ENCODE results near the gene VEGFA. TPM values are rescaled to one million over a fixed set of nuclear protein-coding genes. Genes with fewer than 3 reads are reported as not detected.

VEGFA gene
- polyA plus RNA-seq, 1 donor from 2014 or later = 7.3 TPM

- no peaks in the 10 kb centered on the region for H3K79me2 ChIP-seq (replicated peaks; ENCODE audit: insufficient read depth, low read length)
- no peaks in the 10 kb centered on the region for H3K9me3 ChIP-seq (ENCODE audit: low read length)
- H2AFZ ChIP-seq (ENCODE audit: low read depth, low read length) = no peak overlapping the region
- no peaks in the 10 kb centered on the region for H3K9me2 ChIP-seq (ENCODE audit: insufficient read depth, low read length)
- no peaks in the 10 kb centered on the region for H3K27me3 ChIP-seq (ENCODE audit: insufficient read depth, low read depth, low read length)
- no peak overlapping the region for H3K4me3 ChIP-seq (ENCODE audit: low read length)
- H3F3A ChIP-seq (ENCODE audit: insufficient read depth, low read length, poor library complexity, severe bottlenecking) = no peaks in the 10 kb centered on the region
- H4K20me1 ChIP-seq (ENCODE audit: insufficient read depth) = no peaks in the 10 kb centered on the region
- H3K4me2 ChIP-seq (ENCODE audit: low read length) = no peak overlapping the region
- H3K9ac ChIP-seq (ENCODE audit: low read length) = no peak overlapping the region
- no peak overlapping the region for H3K27ac ChIP-seq (ENCODE audit: low read length)
- no peak for TF ChIP-seq EZH2 (IDR thresholded peaks at IDR 0.05; ENCODE audit: borderline replicate concordance, insufficient read depth, low read length, poor library complexity, severe bottlenecking)
- TF ChIP-seq RAD21 (conservative IDR thresholded peaks at IDR 0.05) = no peak
- no peak for TF ChIP-seq TAF1 (IDR thresholded peaks at IDR 0.05; ENCODE audit: low read depth)
- TF ChIP-seq CTCF (IDR thresholded peaks at IDR 0.05; ENCODE audit: poor library complexity, severe bottlenecking) = no peak
- H3K36me3 ChIP-seq (ENCODE audit: insufficient read depth, low read length) = no peaks in the 10 kb centered on the region
Measured at GRCh38 chr6:43791745-43792422, 21.9 kb downstream of the VEGFA start.

- H3K9me2 ChIP-seq (ENCODE audit: insufficient read depth, low read length) = no peaks in the 10 kb centered on the region
- no peak overlapping the region for H2AFZ ChIP-seq (ENCODE audit: low read depth, low read length)
- H3K4me2 ChIP-seq (ENCODE audit: low read length) = no peak overlapping the region
- H3K9me3 ChIP-seq (ENCODE audit: low read length) = no peaks in the 10 kb centered on the region
- no peak overlapping the region for H3K4me3 ChIP-seq (ENCODE audit: low read length)
- H3K27me3 ChIP-seq (ENCODE audit: insufficient read depth, low read depth, low read length) = no peaks in the 10 kb centered on the region
- H3F3A ChIP-seq (ENCODE audit: insufficient read depth, low read length, poor library complexity, severe bottlenecking) = no peaks in the 10 kb centered on the region
- no peaks in the 10 kb centered on the region for H3K79me2 ChIP-seq (replicated peaks; ENCODE audit: insufficient read depth, low read length)
- no peaks in the 10 kb centered on the region for H4K20me1 ChIP-seq (ENCODE audit: insufficient read depth)
- no peak overlapping the region for H3K9ac ChIP-seq (ENCODE audit: low read length)
- no peak for TF ChIP-seq REST (IDR thresholded peaks at IDR 0.05; ENCODE audit: borderline replicate concordance)
- TF ChIP-seq CTCF (IDR thresholded peaks at IDR 0.05; ENCODE audit: poor library complexity, severe bottlenecking) = no peak
- no peak for TF ChIP-seq RAD21 (conservative IDR thresholded peaks at IDR 0.05)
- TF ChIP-seq POLR2AphosphoS5 (IDR thresholded peaks at IDR 0.05) = no peak
- no peak for TF ChIP-seq EZH2 (IDR thresholded peaks at IDR 0.05; ENCODE audit: borderline replicate concordance, insufficient read depth, low read length, poor library complexity, severe bottlenecking)
- TF ChIP-seq TAF1 (IDR thresholded peaks at IDR 0.05; ENCODE audit: low read depth) = no peak
- TF ChIP-seq SMC3 (conservative IDR thresholded peaks at IDR 0.05; ENCODE audit: poor library complexity) = no peak
- TF ChIP-seq EP300 (conservative IDR thresholded peaks at IDR 0.05; ENCODE audit: poor library complexity, severe bottlenecking) = no peak
- TF ChIP-seq MXI1 (conservative IDR thresholded peaks at IDR 0.05; ENCODE audit: poor library complexity, severe bottlenecking) = no peak
- H3K36me3 ChIP-seq (ENCODE audit: insufficient read depth, low read length) = no peaks in the 10 kb centered on the region
- no peak overlapping the region for H3K27ac ChIP-seq (ENCODE audit: low read length)
Measured at GRCh38 chr6:43793154-43793874, 23.3 kb downstream of the VEGFA start.

Data from neural cell (in vitro differentiated cells).